Loucy (cell line): Measurements from ENCODE around the gene TPP2.

Experiments
- H2AFZ ChIP-seq: fragments of 200-600 bp; sonication (generic); 2 replicates; pipeline ENCODE4 v1.6.0; 2016; ENCODE audit warnings: antibody characterized with exemption, mild to moderate bottlenecking, low read length, moderate library complexity
- H3F3A ChIP-seq: fragments of 200-600 bp; 2 replicates; pipeline ENCODE4 v1.6.0; 2016; ENCODE audit warnings: antibody characterized with exemption, low read depth, mild to moderate bottlenecking
- H3K27me3 ChIP-seq: fragments of 200-600 bp; sonication (generic); 2 replicates; pipeline ENCODE4 v1.6.1; 2014; ENCODE audit warnings: low read length, mild to moderate bottlenecking; ENCODE audit not compliant: insufficient read depth, poor library complexity, severe bottlenecking
- H3K36me3 ChIP-seq: fragments of 200-600 bp; sonication (generic); 2 replicates; pipeline ENCODE4 v1.6.1; 2016; ENCODE audit warnings: low read length; ENCODE audit not compliant: insufficient read depth
- H3K4me1 ChIP-seq: fragments of 200-600 bp; sonication (generic); 2 replicates; pipeline ENCODE4 v1.5.1; 2014; ENCODE audit warnings: low read length, mild to moderate bottlenecking; ENCODE audit not compliant: insufficient read depth, poor library complexity, severe bottlenecking
- H3K4me2 ChIP-seq: fragments of 200-600 bp; sonication (generic); 2 replicates; pipeline ENCODE4 v1.6.0; 2014; ENCODE audit warnings: antibody characterized with exemption, low read length, low read depth, mild to moderate bottlenecking; ENCODE audit not compliant: poor library complexity, severe bottlenecking
- H3K4me3 ChIP-seq: fragments of 200-600 bp; sonication (generic); 2 replicates; pipeline ENCODE4 v1.5.1; 2014; ENCODE audit warnings: low read length, mild to moderate bottlenecking, mixed read lengths; ENCODE audit not compliant: poor library complexity, severe bottlenecking
- H3K79me2 ChIP-seq: fragments of 200-600 bp; sonication (generic); 2 replicates; pipeline ENCODE4 v1.6.1; 2014; ENCODE audit warnings: low read length; ENCODE audit not compliant: insufficient read depth
- H3K9ac ChIP-seq: fragments of 200-600 bp; sonication (generic); 2 replicates; pipeline ENCODE4 v1.6.0; 2014; ENCODE audit warnings: mild to moderate bottlenecking, low read depth, low read length, moderate library complexity; ENCODE audit not compliant: poor library complexity, severe bottlenecking
- H3K9me2 ChIP-seq: fragments of 200-600 bp; sonication (generic); replicated peaks from 2 replicates; pipeline ENCODE4 v1.6.1; 2016; ENCODE audit warnings: low read depth, low read length, mixed read lengths
- H3K9me3 ChIP-seq: fragments of 200-600 bp; sonication (generic); 2 replicates; pipeline ENCODE4 v1.6.1; 2014; ENCODE audit warnings: mild to moderate bottlenecking, antibody characterized with exemption, low read length, low read depth; ENCODE audit not compliant: insufficient read depth
- H4K20me1 ChIP-seq: fragments of 200-600 bp; sonication (generic); 2 replicates; pipeline ENCODE4 v1.6.0; 2014; ENCODE audit warnings: antibody characterized with exemption, low read length, mild to moderate bottlenecking; ENCODE audit not compliant: insufficient read depth, poor library complexity, severe bottlenecking
- CTCF ChIP-seq: fragments of 200-600 bp; sonication (generic); conservative IDR thresholded peaks from 2 replicates; pipeline ENCODE4 v1.5.1; 2014; ENCODE audit warnings: mild to moderate bottlenecking, antibody characterized with exemption, low read length
- EZH2phosphoT487 ChIP-seq: fragments of 200-600 bp; IDR thresholded peaks from 2 replicates; pipeline ENCODE4 v1.6.1; 2018; ENCODE audit warnings: antibody characterized with exemption, mild to moderate bottlenecking, moderate library complexity, borderline replicate concordance

TPP2 gene

GRCh38 chr13:102682211-102682610 is 85.4 kb downstream of the TPP2 start:
- H3K4me1 ChIP-seq: peaks cover 7% of the 10 kb centered on the region

GRCh38 chr13:102682727-102683126 is 85.9 kb downstream of the TPP2 start:
- H3K27me3 ChIP-seq: no peaks in the 10 kb centered on the region
- no peaks in the 10 kb centered on the region for H3K9me2 ChIP-seq
- no peaks in the 10 kb centered on the region for H3K9me3 ChIP-seq

More at GRCh38 chr13:102682211-102682610, 85.4 kb downstream of the TPP2 start:
- Histone ChIP-seq H2AFZ (no peak overlapping the region), H3K36me3 (peaks cover 28% of the 10 kb centered on the region; the same call in 1 of the 2 replicates), H4K20me1 (no peaks in the 10 kb centered on the region), H3K9me2 (no peaks in the 10 kb centered on the region), H3K4me2 (no peak overlapping the region), H3K4me3 (no peak overlapping the region), H3K79me2 (no peaks in the 10 kb centered on the region), H3F3A (no peaks in the 10 kb centered on the region), H3K9me3 (no peaks in the 10 kb centered on the region), H3K27me3 (no peaks in the 10 kb centered on the region), H3K9ac (no peak overlapping the region)
- no peak for TF ChIP-seq CTCF
- no peak for TF ChIP-seq EZH2phosphoT487

GRCh38 chr13:102683637-102684036 is 86.9 kb downstream of the TPP2 start:
- peaks cover 7% of the 10 kb centered on the region for H3K4me1 ChIP-seq
- peaks cover 14% of the 10 kb centered on the region; the same call in 1 of the 2 replicates for H3K36me3 ChIP-seq
- H3K9ac ChIP-seq: no peak overlapping the region
- H3K27me3 ChIP-seq: no peaks in the 10 kb centered on the region
- H3F3A ChIP-seq: no peaks in the 10 kb centered on the region
- TF ChIP-seq EZH2phosphoT487 (no peak), CTCF (no peak)
- H3K4me3 ChIP-seq: no peak overlapping the region
- no peaks in the 10 kb centered on the region for H3K79me2 ChIP-seq
- no peak overlapping the region for H3K4me2 ChIP-seq
- no peaks in the 10 kb centered on the region for H3K9me2 ChIP-seq
- H3K9me3 ChIP-seq: no peaks in the 10 kb centered on the region
- no peaks in the 10 kb centered on the region for H4K20me1 ChIP-seq
- no peak overlapping the region for H2AFZ ChIP-seq

More at GRCh38 chr13:102682727-102683126, 85.9 kb downstream of the TPP2 start:
- Histone ChIP-seq H3F3A (no peaks in the 10 kb centered on the region), H3K36me3 (peaks cover 23% of the 10 kb centered on the region; the same call in 1 of the 2 replicates), H3K79me2 (no peaks in the 10 kb centered on the region), H2AFZ (no peak overlapping the region), H3K4me2 (no peak overlapping the region), H3K9ac (no peak overlapping the region), H3K4me3 (no peak overlapping the region), H4K20me1 (no peaks in the 10 kb centered on the region), H3K4me1 (peaks cover 7% of the 10 kb centered on the region)
- TF ChIP-seq EZH2phosphoT487: no peak
- TF ChIP-seq CTCF: no peak
